A549 (cell line): ENCODE data around the gene ELF5. TPM values are rescaled to one million over a fixed set of nuclear protein-coding genes. Genes with fewer than 3 reads are reported as not detected.

Source experiments
- ATAC-seq, 2 experiments: fragments of 200-7000 bp in 1 of 2; fragments of >200 bp in 1 of 2; cut with Nextera tagmentation in 1 of 2; cut with Tn5 transposase in 1 of 2; 3 replicates each; pipeline versions ENCODE4 v1.8.0 to v1.9.1; 2018 to 2020; ENCODE audit warnings: mild to moderate bottlenecking in 1 of 2, moderate library complexity in 1 of 2
- CTCF ChIA-PET: fragments of 300-600 bp; sonication (Branson Sonifier 250); formaldehyde crosslinking; extraction: SDS; loops from one replicate; lab custom pipeline; 2021; ENCODE audit warnings: antibody characterized with exemption, inconsistent platforms; lab: Yijun Ruan, JAX
- POLR2A ChIA-PET: fragments of 350-600 bp; formaldehyde crosslinking; extraction: SDS; loops from one replicate; lab custom pipeline; 2021; ENCODE audit warnings: antibody characterized with exemption, inconsistent platforms; lab: Yijun Ruan, JAX
- DNase-seq, 2 experiments: peaks; one replicate each; pipeline versions ENCODE4 v3.0.0 to v3.0.0-alpha.2; 2011 to 2016; ENCODE audit warnings: low read depth in 1 of 2, low spot score in 1 of 2
- FAIRE-seq: peaks from 2 replicates; lab custom pipeline; 2011; peaks lifted over from hg19 to GRCh38; lab: Jason Lieb, UNC
- H3K27ac ChIP-seq, 2 experiments: fragments of >200 bp; sonication (Bioruptor Twin); formaldehyde crosslinking; 3 replicates each; pipeline ENCODE4 v1.5.1; 2016 to 2017
- H3K4me1 ChIP-seq: fragments of >200 bp; sonication (Bioruptor Twin); formaldehyde crosslinking; 3 replicates; pipeline ENCODE4 v1.6.1; 2016
- H3K4me2 ChIP-seq: fragments of >200 bp; sonication (Bioruptor Twin); formaldehyde crosslinking; 3 replicates; pipeline ENCODE4 v1.6.1; 2016
- H3K4me3 ChIP-seq: fragments of >200 bp; sonication (Bioruptor Twin); formaldehyde crosslinking; 3 replicates; pipeline ENCODE4 v1.5.1; 2016
- H3K9me3 ChIP-seq: fragments of >200 bp; sonication (Bioruptor Twin); formaldehyde crosslinking; 3 replicates; pipeline ENCODE4 v1.6.1; 2016
- BHLHE40 ChIP-seq: IDR thresholded peaks from 2 replicates; pipeline ENCODE4 v1.6.1; 2012; ENCODE audit warnings: low read depth, low read length, inconsistent platforms
- CHD2 ChIP-seq: fragments of 150-350 bp; IDR thresholded peaks from 2 replicates; pipeline ENCODE4 v1.6.1; 2014; ENCODE audit warnings: low read length; ENCODE audit not compliant: partially characterized antibody
- E2F6 ChIP-seq: IDR thresholded peaks from 2 replicates; pipeline ENCODE4 v1.6.1; 2012; ENCODE audit warnings: low read depth, borderline replicate concordance
- EHF ChIP-seq: fragments of 250-450 bp; sonication (Bioruptor Pico); IDR thresholded peaks from 2 replicates; pipeline ENCODE4 v1.5.0; 2020; ENCODE audit warnings: mild to moderate bottlenecking
- ELK1 ChIP-seq: fragments of 150-350 bp; IDR thresholded peaks from 2 replicates; pipeline ENCODE4 v1.6.1; 2014; ENCODE audit warnings: low read depth, mild to moderate bottlenecking, low read length
- ESRRA ChIP-seq: fragments of 150-350 bp; IDR thresholded peaks from 2 replicates; pipeline ENCODE4 v1.6.1; 2014; ENCODE audit warnings: mild to moderate bottlenecking, low read length, borderline replicate concordance
- FOSL2 ChIP-seq, 2 experiments: fragments of 450-650 bp in 1 of 2; fragments of >200 bp in 1 of 2; sonication (Bioruptor Twin) in 1 of 2; formaldehyde crosslinking; IDR thresholded peaks; 2 replicates each; pipeline versions ENCODE4 v1.5.0 to v1.6.1; 2016 to 2020; ENCODE audit warnings: mild to moderate bottlenecking in 1 of 2, moderate library complexity in 1 of 2
- FOXS1 ChIP-seq: fragments of 250-450 bp; sonication (Bioruptor Pico); IDR thresholded peaks from 2 replicates; pipeline ENCODE4 v1.5.0; 2020; ENCODE audit warnings: mild to moderate bottlenecking, moderate library complexity
- HDAC2 ChIP-seq: fragments of 200-600 bp; sonication (generic); IDR thresholded peaks from 2 replicates; pipeline ENCODE4 v1.6.1; 2016
- HEYL ChIP-seq: fragments of 250-450 bp; sonication (Bioruptor Pico); IDR thresholded peaks from 2 replicates; pipeline ENCODE4 v1.8.0; 2021; ENCODE audit warnings: mild to moderate bottlenecking, moderate library complexity
- HOXA7 ChIP-seq: fragments of 250-450 bp; sonication (Bioruptor Pico); IDR thresholded peaks from 2 replicates; pipeline ENCODE4 v1.5.0; 2020; ENCODE audit warnings: mild to moderate bottlenecking, moderate library complexity
- HOXB5 ChIP-seq: fragments of 250-450 bp; sonication (Bioruptor Pico); IDR thresholded peaks from 2 replicates; pipeline ENCODE4 v1.5.0; 2020; ENCODE audit warnings: mild to moderate bottlenecking, moderate library complexity
- JUNB ChIP-seq: fragments of >200 bp; sonication (Bioruptor Twin); formaldehyde crosslinking; IDR thresholded peaks from 2 replicates; pipeline ENCODE4 v1.6.1; 2016
- KDM5A ChIP-seq: fragments of 200-600 bp; sonication (generic); IDR thresholded peaks from 2 replicates; pipeline ENCODE4 v1.6.1; 2016; ENCODE audit warnings: antibody characterized with exemption, mild to moderate bottlenecking
- MAFK ChIP-seq: fragments of 450-650 bp; IDR thresholded peaks from 2 replicates; pipeline ENCODE4 v1.6.1; 2014; ENCODE audit not compliant: partially characterized antibody
- MAX ChIP-seq: IDR thresholded peaks from 2 replicates; pipeline ENCODE4 v1.6.1; 2012
- POLR2AphosphoS2 ChIP-seq: conservative IDR thresholded peaks from 2 replicates; pipeline ENCODE4 v1.6.1; 2012; ENCODE audit warnings: low read length, improper control_type of control experiment, inconsistent platforms
- RAD21 ChIP-seq, 2 experiments: fragments of >200 bp in 1 of 2; sonication (Bioruptor Twin) in 1 of 2; formaldehyde crosslinking in 1 of 2; IDR thresholded peaks in 1 of 2; conservative IDR thresholded peaks in 1 of 2; 2 replicates in 1 of 2; 3 replicates in 1 of 2; pipeline ENCODE4 v1.6.1; 2012 to 2018; ENCODE audit warnings: inconsistent platforms in 1 of 2
- RARB ChIP-seq: fragments of 250-450 bp; sonication (Bioruptor Pico); IDR thresholded peaks from 2 replicates; pipeline ENCODE4 v1.8.0; 2021; ENCODE audit warnings: mild to moderate bottlenecking, moderate library complexity
- RCOR1 ChIP-seq: fragments of 150-350 bp; IDR thresholded peaks from 2 replicates; pipeline ENCODE4 v1.6.1; 2014; ENCODE audit warnings: antibody characterized with exemption, low read length, low read depth
- RNF2 ChIP-seq: fragments of 200-600 bp; sonication (generic); IDR thresholded peaks from 2 replicates; pipeline ENCODE4 v1.6.1; 2016; ENCODE audit warnings: low read depth, mild to moderate bottlenecking, antibody characterized with exemption, moderate library complexity, borderline replicate concordance
- SMC3 ChIP-seq: fragments of >200 bp; sonication (Bioruptor Twin); formaldehyde crosslinking; IDR thresholded peaks from 3 replicates; pipeline ENCODE4 v1.6.1; 2018; ENCODE audit warnings: inconsistent platforms
- SREBF2 ChIP-seq: fragments of 450-650 bp; IDR thresholded peaks from 2 replicates; pipeline ENCODE4 v1.6.1; 2014; ENCODE audit warnings: mild to moderate bottlenecking, moderate library complexity
- USF2 ChIP-seq: fragments of 450-650 bp; IDR thresholded peaks from 2 replicates; pipeline ENCODE4 v1.6.1; 2014; ENCODE audit warnings: antibody characterized with exemption
- ZFP36 ChIP-seq: fragments of 450-650 bp; IDR thresholded peaks from 2 replicates; pipeline ENCODE4 v1.6.1; 2014; ENCODE audit warnings: borderline replicate concordance; ENCODE audit not compliant: partially characterized antibody
- ZNF302 ChIP-seq: fragments of 250-450 bp; sonication (Bioruptor Pico); IDR thresholded peaks from 2 replicates; pipeline ENCODE4 v1.9.0; 2021; ENCODE audit warnings: inconsistent platforms, mild to moderate bottlenecking, moderate library complexity
- ZSCAN20 ChIP-seq: fragments of 250-450 bp; sonication (Bioruptor Pico); IDR thresholded peaks from 2 replicates; pipeline ENCODE4 v1.8.0; 2022; ENCODE audit warnings: mild to moderate bottlenecking, moderate library complexity
- WGBS: methylation state at CpG from one replicate; pipeline ENCODE4 v1.1.6; 2017; ENCODE audit errors: missing lambda C conversion rate; 5-methylcytosine and 5-hydroxymethylcytosine counted together
- polyA plus RNA-seq, 4 experiments: library from polyadenylated mRNA; depleted of rRNA in 3 of 4; stranded (reverse); fragments of >200 nt; fragmentation: RNase III in 1 of 4; extraction: RNeasy Plus Mini Kit Qiagen cat#74134 plus additional on column Dnase treatment in 1 of 4; gene quantifications; 2 replicates in 3 of 4; 3 replicates in 1 of 4; pipeline ENCODE4 v1.2.3, GENCODE V29; 2011 to 2017

The ELF5 gene
- polyA plus RNA-seq, 2 of the 4 experiments (the other 2 are of a cell fraction), result 0.04 TPM; not detected in 1

- Histone ChIP-seq H3K4me3 (no peak overlapping the region), H3K27ac (no peak overlapping the region), H3K4me1 (no peaks in the 10 kb centered on the region), H3K9me3 (peaks cover 19% of the 10 kb centered on the region), H3K4me2 (no peak overlapping the region)
- TF ChIP-seq MAX (no peak), ZNF302 (CRISPR knock-in tag) (0 out of 2 replicates have a peak, but pooled peaks have one; percentile 41), FOSL2 (IDR thresholded peaks at IDR 0.05) (no peak), FOSL2 (CRISPR knock-in tag; IDR thresholded peaks at IDR 0.05) (peak; percentile 83), HOXA7 (CRISPR knock-in tag) (0 out of 2 replicates have a peak, but pooled peaks have one; percentile 40), MAFK (no peak)
- WGBS, result 79% methylated on average over 3 of the region's 3 CpGs
- no peak for ATAC-seq
- FAIRE-seq, result peak; percentile 93
- DNase-seq, result no peak
- ChIA-PET POLR2A (interaction anchor here (0.6 kb wide), 1 partner anchor 17 kb away, joined by 3 read pairs; no protein-coding TSS in a partner anchor), CTCF (interaction anchor here (0.7 to 3.1 kb wide), 5 partner anchors 26 to 943 kb away, joined by 3 to 17 read pairs (median 11); no protein-coding TSS in a partner anchor)
These were observed 46.6 kb downstream of the ELF5 start for GRCh38 chr11:34466802-34467488.

GRCh38 chr11:34464591-34465051 lies 49.0 kb downstream of the ELF5 start:
- Histone ChIP-seq H3K4me1 (no peaks in the 10 kb centered on the region), H3K27ac (no peak overlapping the region), H3K9me3 (peaks cover 19% of the 10 kb centered on the region), H3K4me2 (no peak overlapping the region), H3K4me3 (no peak overlapping the region)
- DNase-seq (no peak), FAIRE-seq (no peak), ATAC-seq (no peak)
- TF ChIP-seq HEYL (CRISPR knock-in tag) (no peak), POLR2AphosphoS2 (no peak), ELK1 (no peak), SMC3 (no peak), ZSCAN20 (no peak), SREBF2 (no peak), USF2 (no peak), RNF2 (no peak), KDM5A (no peak), EHF (no peak)
- 83% methylated on average over 7 of the region's 7 CpGs for WGBS
- ChIA-PET POLR2A (no interaction called here), CTCF (interaction anchor here (0.6 to 2.2 kb wide), 5 partner anchors 15 to 436 kb away, joined by 3 to 17 read pairs (median 6); partner anchors contain the start of gene ELF5)

- H3K27ac ChIP-seq, result no peak overlapping the region
- DNase-seq (no peak), FAIRE-seq (no peak), ATAC-seq (no peak)
- no peaks in the 10 kb centered on the region for H3K4me1 ChIP-seq
- POLR2A ChIA-PET, result no interaction called here
- CTCF ChIA-PET, result interaction anchor here (1.8 to 2.1 kb wide), 2 partner anchors 31 to 95 kb away, joined by 5 to 10 read pairs; no protein-coding TSS in a partner anchor
- no peak overlapping the region for H3K4me3 ChIP-seq
- H3K4me2 ChIP-seq, result no peak overlapping the region
- WGBS, result 91% methylated on average over 14 of the region's 14 CpGs
- H3K9me3 ChIP-seq, result peaks cover under 1% of the 10 kb centered on the region; the same call in 1 of the 3 replicates
- TF ChIP-seq JUNB (no peak), BHLHE40 (no peak), MAFK (no peak), ELK1 (no peak), HOXB5 (no peak), RARB (no peak), ESRRA (no peak), CHD2 (no peak), RCOR1 (no peak), POLR2AphosphoS2 (no peak), E2F6 (no peak), FOXS1 (CRISPR knock-in tag) (no peak), RAD21 (conservative IDR thresholded peaks at IDR 0.05 in 1 of 2, IDR thresholded peaks at IDR 0.05 in 1 of 2) (no peak), USF2 (no peak), HDAC2 (no peak), ZFP36 (no peak)
These were observed 52.4 kb downstream of the ELF5 start for GRCh38 chr11:34461215-34461614.
